Lower leg skin (tissue), 4 donors: ENCODE measurements around the gene PCDHA13. TPM values are rescaled to one million over a fixed set of nuclear protein-coding genes. Genes with fewer than 3 reads are reported as not detected.
A peak's percentile ranks its signal among the peaks of the same experiment; 100 is the strongest.

Experiments
- DNase-seq, 2 donors: peaks; one replicate each; pipeline ENCODE4 v3.0.0-alpha.2; 2019; ENCODE audit warnings: low spot score in 2 of 2
- H3K4me3 ChIP-seq: fragments of 200-600 bp; sonication (generic); 2 replicates; pipeline ENCODE4 v1.5.1; 2017; ENCODE audit warnings: mild to moderate bottlenecking, low read depth; ENCODE audit not compliant: poor library complexity, severe bottlenecking
- CTCF ChIP-seq, 3 donors: fragments of 450-650 bp; IDR thresholded peaks; one replicate each; pipeline ENCODE4 v1.5.1; 2016; ENCODE audit warnings: antibody characterized with exemption in 3 of 3, mild to moderate bottlenecking in 3 of 3, moderate library complexity in 2 of 3
- POLR2A ChIP-seq, 2 donors: fragments of 450-650 bp; IDR thresholded peaks; one replicate each; pipeline ENCODE4 v1.6.1; 2016 to 2017; ENCODE audit warnings: antibody characterized with exemption in 2 of 2, mild to moderate bottlenecking in 1 of 2, moderate library complexity in 1 of 2
- WGBS, 2 donors: methylation state at CpG; one replicate each; pipeline ENCODE4 v1.1.5; 2018; 5-methylcytosine and 5-hydroxymethylcytosine counted together
- intact Hi-C: fragments of 100-400 bp; cut with DNase I; formaldehyde crosslinking; loops from one replicate; pipeline ENCODE4 v1.15.0; 2023; ENCODE audit warnings: low total_unique reads
- total RNA-seq, 4 donors: library from RNA; depleted of rRNA; stranded (reverse); fragments of >200 nt; gene quantifications; one replicate each; pipeline ENCODE4 v1.1.0, GENCODE V29; 2016

The PCDHA13 gene
- total RNA-seq, 4 donors from 2014 or later: 0.16 to 0.34 (median 0.30) TPM; not detected in 1

- WGBS, 2 donors: 46 to 57% methylated on average over 41 of the region's 41 CpGs
- no peak for DNase-seq
- intact Hi-C loops: no loop called here
- TF ChIP-seq CTCF (IDR thresholded peaks at IDR 0.05): no peak
- no peak for TF ChIP-seq POLR2A (IDR thresholded peaks at IDR 0.05)
- no peak overlapping the region for H3K4me3 ChIP-seq
These were observed 1.4 kb downstream of the PCDHA13 start for GRCh38 chr5:140883373-140883772.

GRCh38 chr5:140883927-140884697, 2.2 kb downstream of the PCDHA13 start:
- DNase-seq: no peak
- TF ChIP-seq POLR2A (IDR thresholded peaks at IDR 0.05) (no peak), CTCF (IDR thresholded peaks at IDR 0.05) (no peak)
- WGBS, 2 donors: 48 to 55% methylated on average over 36 to 70 of the region's 79 CpGs
- intact Hi-C loops: no loop called here
- no peak overlapping the region for H3K4me3 ChIP-seq

- H3K4me3 ChIP-seq: no peak overlapping the region
- TF ChIP-seq POLR2A (IDR thresholded peaks at IDR 0.05): no peak
- TF ChIP-seq CTCF (IDR thresholded peaks at IDR 0.05): no peak
- no peak for DNase-seq
- whole genome bisulfite sequencing, 2 donors: 78 to 90% methylated on average over 1 of the region's 1 CpG
- intact Hi-C loops: no loop called here
These were observed 34.4 kb downstream of the PCDHA13 start for GRCh38 chr5:140916325-140916724.

- no peak overlapping the region for H3K4me3 ChIP-seq
- TF ChIP-seq POLR2A (IDR thresholded peaks at IDR 0.05): no peak
- TF ChIP-seq CTCF (IDR thresholded peaks at IDR 0.05): no peak
- no peak for DNase-seq
- intact Hi-C loops: no loop called here
- WGBS, 2 donors: 61 to 70% methylated on average over 4 of the region's 4 CpGs
These were observed 41.7 kb downstream of the PCDHA13 start for GRCh38 chr5:140923601-140924000.

GRCh38 chr5:140925806-140926442, 44.0 kb downstream of the PCDHA13 start, which contains the start of gene PCDHAC1:
TSS of gene PCDHAC1 (plus strand) at chr5:140926299. CDS start at chr5:140926893, 594 bp downstream.
- H3K4me3 ChIP-seq: peak within 1 kb of the TSS; percentile 26
- DNase-seq: no peak
- TF ChIP-seq POLR2A (IDR thresholded peaks at IDR 0.05) (no peak), CTCF (IDR thresholded peaks at IDR 0.05) (no peak)
- 2 to 4% methylated on average over 25 to 40 of the region's 41 CpGs for WGBS, 2 donors
- intact Hi-C loops: no loop called here
